Mammary epithelial cell (primary cell): ENCODE results near the gene PIEZO2.

ENCODE experiments used
- CTCF ChIP-seq, 2 donors: IDR thresholded peaks in 1 of 2; conservative IDR thresholded peaks in 1 of 2; 2 replicates each; pipeline ENCODE4 v1.5.1; 2011 to 2012; ENCODE audit warnings: inconsistent platforms in 2 of 2, low read length in 2 of 2, mild to moderate bottlenecking in 2 of 2, control low read depth in 1 of 2, low read depth in 1 of 2; ENCODE audit not compliant: insufficient read depth in 1 of 2; ENCODE audit errors: extremely low read depth in 1 of 2
- EZH2 ChIP-seq: IDR thresholded peaks from 2 replicates; pipeline ENCODE4 v1.6.1; 2012; ENCODE audit warnings: low read length, inconsistent platforms, borderline replicate concordance

GRCh38 chr18:10924290-10924689, 225.1 kb downstream of the PIEZO2 start:
- TF ChIP-seq CTCF (conservative IDR thresholded peaks at IDR 0.05 in 1 of 2, IDR thresholded peaks at IDR 0.05 in 1 of 2; ENCODE audit: extremely low read depth in 1 of 2, insufficient read depth in 1 of 2, low read depth in 1 of 2, low read length in 2 of 2) (no peak), EZH2 (no peak)
